ENCODE data around the gene KRT34.
"Not testable (repeated sequence)": the region's sequence is repeated elsewhere in the genome, so short reads cannot be mapped to it uniquely, and the experiment has no call there.

Gene KRT34

GRCh38 chr17:41403404-41404023 is 21.4 kb upstream of the KRT34 start:
- DNase-seq: no peak

- DNase-seq: no peak
These were observed 20.1 kb upstream of the KRT34 start for GRCh38 chr17:41402161-41402560.

- DNase-seq: no peak
These were observed 15.0 kb upstream of the KRT34 start, which contains the start of gene KRT31 for GRCh38 chr17:41396996-41397660. TSS of gene KRT31 (minus strand) at chr17:41397608. CDS start at chr17:41397539, 69 bp downstream.

- no peak for DNase-seq
These were observed 14.2 kb upstream of the KRT34 start for GRCh38 chr17:41396340-41396739.

- DNase-seq: no peak
These were observed 13.5 kb upstream of the KRT34 start for GRCh38 chr17:41395611-41396010.

GRCh38 chr17:41395044-41395443 is 12.9 kb upstream of the KRT34 start:
- not testable (repeated sequence) for DNase-seq

- no peak for DNase-seq
These were observed 12.3 kb upstream of the KRT34 start for GRCh38 chr17:41394254-41394996.

GRCh38 chr17:41393826-41394225 is 11.7 kb upstream of the KRT34 start:
- no peak for DNase-seq

- DNase-seq: no peak
These were observed 11.2 kb upstream of the KRT34 start for GRCh38 chr17:41393294-41393693.

- DNase-seq: no peak
These were observed 10.2 kb upstream of the KRT34 start for GRCh38 chr17:41392278-41392677.

GRCh38 chr17:41391535-41391934 is 9.4 kb upstream of the KRT34 start:
- no peak for DNase-seq

GRCh38 chr17:41390411-41390938 is 8.4 kb upstream of the KRT34 start:
- no peak for DNase-seq

GRCh38 chr17:41387670-41388069 is 5.6 kb upstream of the KRT34 start:
- no peak for DNase-seq

GRCh38 chr17:41386227-41386626 is 4.1 kb upstream of the KRT34 start:
- no peak for DNase-seq

GRCh38 chr17:41383690-41384089 is 1.6 kb upstream of the KRT34 start:
- DNase-seq: no peak

GRCh38 chr17:41382394-41382793 is 288 bp upstream of the KRT34 start:
- DNase-seq: no peak

- not testable (repeated sequence) for DNase-seq
These were observed 2.0 kb downstream of the KRT34 start for GRCh38 chr17:41380091-41380490.

GRCh38 chr17:41377546-41377945 is 4.6 kb downstream of the KRT34 start:
- no peak for DNase-seq

GRCh38 chr17:41369713-41370112 is 12.4 kb downstream of the KRT34 start, which contains the start of gene KRT33B:
TSS of gene KRT33B (minus strand) at chr17:41369813. CDS start at chr17:41369750, 63 bp downstream.
- DNase-seq: no peak

- DNase-seq: no peak
These were observed 13.1 kb downstream of the KRT34 start for GRCh38 chr17:41369023-41369422.

GRCh38 chr17:41367426-41368075 is 14.6 kb downstream of the KRT34 start:
- no peak for DNase-seq

GRCh38 chr17:41366070-41366469 is 16.0 kb downstream of the KRT34 start:
- DNase-seq: no peak

GRCh38 chr17:41363881-41364280 is 18.2 kb downstream of the KRT34 start:
- DNase-seq: no peak
